ENCODE measurements around the gene NGEF.
"Not testable (repeated sequence)": the region's sequence is repeated elsewhere in the genome, so short reads cannot be mapped to it uniquely, and the experiment has no call there.

Gene NGEF

DNA sequence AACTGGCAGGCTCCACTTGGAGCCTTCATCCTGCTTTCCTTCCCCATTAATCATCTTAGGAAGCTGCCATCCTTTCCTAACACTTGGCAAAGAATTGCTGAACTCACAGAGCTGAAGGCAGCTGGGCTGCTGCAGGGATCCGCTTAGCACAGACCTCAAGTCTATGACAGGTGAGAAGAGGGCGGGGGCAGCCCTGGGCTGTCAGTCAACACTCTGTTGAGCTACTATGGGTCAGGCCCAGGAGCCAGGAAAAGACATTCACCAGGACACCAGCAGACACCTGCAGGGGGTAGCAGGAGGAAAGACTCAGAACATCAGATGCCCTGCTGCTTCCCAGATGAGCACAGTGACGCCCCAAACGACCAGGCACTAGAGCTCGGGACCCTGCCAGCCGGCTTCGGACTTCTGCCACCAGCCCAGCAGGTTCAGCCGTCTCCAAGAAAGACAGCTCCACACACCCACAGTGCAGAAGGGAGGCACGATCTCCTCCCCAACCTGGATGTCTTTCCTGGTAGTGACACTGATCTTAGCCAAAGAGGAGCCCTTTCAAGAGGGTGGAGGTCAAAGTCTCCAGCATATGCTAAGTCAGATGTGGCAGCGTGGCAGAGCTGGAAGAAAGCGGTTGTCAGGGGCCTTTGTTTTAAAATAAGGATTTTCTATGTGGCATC lies 87.8 kb downstream of the NGEF start:
- H3K9me3 ChIP-seq (ENCODE audit: control insufficient read depth in 5 of 5, low read length in 5 of 5) = peaks cover 2 to 6% (median 5%) of the 10 kb centered on the region in 5 donors
- peaks cover 29 to 44% (median 36%) of the 10 kb centered on the region in 5 donors for H3K27me3 ChIP-seq (ENCODE audit: control insufficient read depth in 5 of 5, insufficient read depth in 4 of 5, low read length in 5 of 5)

GRCh38 chr2:232924433-232924832 lies 88.6 kb downstream of the NGEF start:
- peaks cover 28 to 51% (median 39%) of the 10 kb centered on the region in 5 donors for H3K27me3 ChIP-seq (ENCODE audit: control insufficient read depth in 5 of 5, insufficient read depth in 4 of 5, low read length in 5 of 5)
- H3K36me3 ChIP-seq (ENCODE audit: control insufficient read depth in 5 of 5, insufficient read depth in 5 of 5, low read length in 5 of 5) = no peaks in the 10 kb centered on the region
- H3K9ac ChIP-seq (ENCODE audit: low read length in 5 of 5) = no peak overlapping the region
- H3K27ac ChIP-seq (ENCODE audit: low read depth, low read length) = no peak overlapping the region
- peaks cover 0 to 16% (median 10%) of the 10 kb centered on the region in 5 donors for H3K4me1 ChIP-seq (ENCODE audit: control insufficient read depth in 5 of 5, insufficient read depth in 5 of 5, low read length in 5 of 5)
- H3K4me3 ChIP-seq (ENCODE audit: low read depth in 1 of 5, low read length in 5 of 5) = no peak overlapping the region
- peaks cover 2 to 6% (median 5%) of the 10 kb centered on the region in 5 donors for H3K9me3 ChIP-seq (ENCODE audit: control insufficient read depth in 5 of 5, low read length in 5 of 5)

More for the DNA sequence above, 87.8 kb downstream of the NGEF start:
- peaks cover 0 to 16% (median 10%) of the 10 kb centered on the region in 5 donors for H3K4me1 ChIP-seq (ENCODE audit: control insufficient read depth in 5 of 5, insufficient read depth in 5 of 5, low read length in 5 of 5)
- H3K27ac ChIP-seq (ENCODE audit: low read depth, low read length) = no peak overlapping the region
- no peak overlapping the region for H3K9ac ChIP-seq (ENCODE audit: low read length in 5 of 5)
- no peak overlapping the region for H3K4me3 ChIP-seq (ENCODE audit: low read depth in 1 of 5, low read length in 5 of 5)
- no peaks in the 10 kb centered on the region for H3K36me3 ChIP-seq (ENCODE audit: control insufficient read depth in 5 of 5, insufficient read depth in 5 of 5, low read length in 5 of 5)

DNA sequence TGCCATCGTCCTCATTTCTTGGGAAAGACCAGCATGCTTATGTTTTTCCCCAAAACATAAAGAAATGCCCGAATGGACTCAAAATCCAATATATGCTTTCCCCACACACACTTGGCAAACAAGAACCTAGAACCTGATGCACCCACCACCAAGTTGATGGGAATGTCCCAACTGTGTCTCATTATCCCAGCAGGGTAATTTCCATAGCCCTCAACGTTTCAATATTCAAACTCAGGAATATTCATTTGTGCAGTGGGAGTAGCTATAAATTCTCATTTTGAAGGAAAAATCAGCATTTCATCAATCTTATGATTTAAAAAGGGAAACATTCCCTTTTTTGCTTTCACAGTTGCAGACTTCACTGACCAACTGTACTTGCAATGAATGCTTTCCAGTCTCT lies 92.3 kb downstream of the NGEF start:
- H3K9me3 ChIP-seq (ENCODE audit: control insufficient read depth in 5 of 5, low read length in 5 of 5) = peaks cover 2 to 6% (median 5%) of the 10 kb centered on the region in 5 donors
- no peak overlapping the region for H3K27ac ChIP-seq (ENCODE audit: low read depth, low read length)
- no peaks in the 10 kb centered on the region for H3K4me1 ChIP-seq (ENCODE audit: control insufficient read depth in 5 of 5, insufficient read depth in 5 of 5, low read length in 5 of 5)
- no peaks in the 10 kb centered on the region for H3K36me3 ChIP-seq (ENCODE audit: control insufficient read depth in 5 of 5, insufficient read depth in 5 of 5, low read length in 5 of 5)
- no peak overlapping the region for H3K9ac ChIP-seq (ENCODE audit: low read length in 5 of 5)
- H3K27me3 ChIP-seq (ENCODE audit: control insufficient read depth in 5 of 5, insufficient read depth in 4 of 5, low read length in 5 of 5) = peaks cover 8 to 28% (median 14%) of the 10 kb centered on the region in 5 donors
- no peak overlapping the region for H3K4me3 ChIP-seq (ENCODE audit: low read depth in 1 of 5, low read length in 5 of 5)

DNA sequence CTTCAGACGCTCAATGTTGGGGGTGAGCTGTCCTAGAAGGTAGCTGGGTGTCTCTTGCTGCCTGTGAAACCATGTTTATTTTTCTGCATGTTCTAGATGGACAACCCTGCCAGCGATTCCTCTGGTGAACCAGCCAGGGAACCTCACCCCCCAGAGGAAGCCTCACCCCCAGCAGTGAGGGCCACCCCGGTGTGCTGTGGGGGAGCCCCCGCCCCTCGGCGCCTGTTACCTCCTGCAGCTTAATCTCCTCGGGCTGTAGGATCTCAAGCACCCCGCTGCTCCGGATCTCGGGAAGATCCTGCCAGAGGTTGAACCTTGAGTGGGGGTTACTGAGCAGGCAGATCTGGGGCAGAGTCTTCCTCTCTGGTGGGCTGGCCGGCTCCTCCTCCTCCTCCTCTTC lies 93.0 kb downstream of the NGEF start:
- no peaks in the 10 kb centered on the region for H3K4me1 ChIP-seq (ENCODE audit: control insufficient read depth in 5 of 5, insufficient read depth in 5 of 5, low read length in 5 of 5)
- H3K4me3 ChIP-seq (ENCODE audit: low read depth in 1 of 5, low read length in 5 of 5) = no peak overlapping the region
- peaks cover 6 to 22% (median 9%) of the 10 kb centered on the region in 5 donors for H3K27me3 ChIP-seq (ENCODE audit: control insufficient read depth in 5 of 5, insufficient read depth in 4 of 5, low read length in 5 of 5)
- H3K9ac ChIP-seq (ENCODE audit: low read length in 5 of 5) = no peak overlapping the region
- no peak overlapping the region for H3K27ac ChIP-seq (ENCODE audit: low read depth, low read length)
- H3K9me3 ChIP-seq (ENCODE audit: control insufficient read depth in 5 of 5, low read length in 5 of 5) = peaks cover 2 to 6% (median 5%) of the 10 kb centered on the region in 5 donors
- no peaks in the 10 kb centered on the region for H3K36me3 ChIP-seq (ENCODE audit: control insufficient read depth in 5 of 5, insufficient read depth in 5 of 5, low read length in 5 of 5)

- Histone ChIP-seq H3K27me3 (ENCODE audit: control insufficient read depth in 5 of 5, insufficient read depth in 4 of 5, low read length in 5 of 5) (peaks cover 3 to 25% (median 8%) of the 10 kb centered on the region in 5 donors), H3K27ac (ENCODE audit: low read depth, low read length) (no peak overlapping the region)
Observed at GRCh38 chr2:232919141-232919540, 93.9 kb downstream of the NGEF start.

DNA sequence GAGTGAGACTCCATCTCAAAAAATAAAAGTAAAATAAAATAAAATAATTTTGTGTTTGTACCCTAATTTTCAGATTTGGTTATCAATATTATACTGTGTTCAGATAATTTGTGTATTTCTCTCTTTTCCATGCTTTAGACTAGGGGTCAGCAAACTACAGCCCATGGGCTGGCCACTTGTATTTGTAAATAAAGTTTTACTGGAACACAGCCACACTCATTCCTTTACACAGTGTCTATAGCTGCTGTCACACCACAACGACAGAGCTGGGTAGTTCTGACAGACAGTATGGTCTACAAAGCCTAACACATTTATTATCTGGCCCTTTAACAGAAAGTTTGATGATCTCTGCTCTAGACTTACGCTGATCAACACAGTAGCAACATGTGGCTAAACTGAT lies 99.2 kb downstream of the NGEF start:
- H3K36me3 ChIP-seq (ENCODE audit: control insufficient read depth in 5 of 5, insufficient read depth in 5 of 5, low read length in 5 of 5) = no peaks in the 10 kb centered on the region
- H3K27ac ChIP-seq (ENCODE audit: low read depth, low read length) = no peak overlapping the region
- H3K27me3 ChIP-seq (ENCODE audit: control insufficient read depth in 5 of 5, insufficient read depth in 4 of 5, low read length in 5 of 5) = peaks cover 0 to 9% (median 4%) of the 10 kb centered on the region in 5 donors
- peaks cover 0 to 15% (median 6%) of the 10 kb centered on the region in 5 donors for H3K9me3 ChIP-seq (ENCODE audit: control insufficient read depth in 5 of 5, low read length in 5 of 5)
- no peak overlapping the region for H3K4me3 ChIP-seq (ENCODE audit: low read depth in 1 of 5, low read length in 5 of 5)
- no peaks in the 10 kb centered on the region for H3K4me1 ChIP-seq (ENCODE audit: control insufficient read depth in 5 of 5, insufficient read depth in 5 of 5, low read length in 5 of 5)
- no peak overlapping the region for H3K9ac ChIP-seq (ENCODE audit: low read length in 5 of 5)

More at GRCh38 chr2:232919141-232919540, 93.9 kb downstream of the NGEF start:
- H3K4me3 ChIP-seq (ENCODE audit: low read depth in 1 of 5, low read length in 5 of 5) = no peak overlapping the region
- H3K4me1 ChIP-seq (ENCODE audit: control insufficient read depth in 5 of 5, insufficient read depth in 5 of 5, low read length in 5 of 5) = no peaks in the 10 kb centered on the region
- no peaks in the 10 kb centered on the region for H3K36me3 ChIP-seq (ENCODE audit: control insufficient read depth in 5 of 5, insufficient read depth in 5 of 5, low read length in 5 of 5)
- H3K9ac ChIP-seq (ENCODE audit: low read length in 5 of 5) = no peak overlapping the region
- peaks cover 0 to 2% (median under 1%) of the 10 kb centered on the region in 5 donors for H3K9me3 ChIP-seq (ENCODE audit: control insufficient read depth in 5 of 5, low read length in 5 of 5)

- Histone ChIP-seq H3K27ac (ENCODE audit: low read depth, low read length) (no peak overlapping the region), H3K4me3 (ENCODE audit: low read depth in 1 of 5, low read length in 5 of 5) (no peak overlapping the region), H3K9me3 (ENCODE audit: control insufficient read depth in 5 of 5, low read length in 5 of 5) (peaks cover 0 to 15% (median 6%) of the 10 kb centered on the region in 5 donors), H3K9ac (ENCODE audit: low read length in 5 of 5) (no peak overlapping the region), H3K27me3 (ENCODE audit: control insufficient read depth in 5 of 5, insufficient read depth in 4 of 5, low read length in 5 of 5) (peaks cover 0 to 7% (median 4%) of the 10 kb centered on the region in 5 donors), H3K36me3 (ENCODE audit: control insufficient read depth in 5 of 5, insufficient read depth in 5 of 5, low read length in 5 of 5) (no peaks in the 10 kb centered on the region), H3K4me1 (ENCODE audit: control insufficient read depth in 5 of 5, insufficient read depth in 5 of 5, low read length in 5 of 5) (no peaks in the 10 kb centered on the region)
Observed at GRCh38 chr2:232911712-232912277, 101.3 kb downstream of the NGEF start.

- H3K27me3 ChIP-seq (ENCODE audit: control insufficient read depth in 5 of 5, insufficient read depth in 4 of 5, low read length in 5 of 5) = peaks cover 0 to 3% (median 0%) of the 10 kb centered on the region in 5 donors
- H3K27ac ChIP-seq (ENCODE audit: low read depth, low read length) = no peak overlapping the region
- H3K9ac ChIP-seq (ENCODE audit: low read length in 5 of 5) = no peak overlapping the region
- H3K4me3 ChIP-seq (ENCODE audit: low read depth in 1 of 5, low read length in 5 of 5) = no peak overlapping the region
- H3K4me1 ChIP-seq (ENCODE audit: control insufficient read depth in 5 of 5, insufficient read depth in 5 of 5, low read length in 5 of 5) = no peaks in the 10 kb centered on the region
- peaks cover 0 to 15% (median 6%) of the 10 kb centered on the region in 5 donors for H3K9me3 ChIP-seq (ENCODE audit: control insufficient read depth in 5 of 5, low read length in 5 of 5)
- H3K36me3 ChIP-seq (ENCODE audit: control insufficient read depth in 5 of 5, insufficient read depth in 5 of 5, low read length in 5 of 5) = no peaks in the 10 kb centered on the region
Observed at GRCh38 chr2:232910376-232910775, 102.7 kb downstream of the NGEF start.

DNA sequence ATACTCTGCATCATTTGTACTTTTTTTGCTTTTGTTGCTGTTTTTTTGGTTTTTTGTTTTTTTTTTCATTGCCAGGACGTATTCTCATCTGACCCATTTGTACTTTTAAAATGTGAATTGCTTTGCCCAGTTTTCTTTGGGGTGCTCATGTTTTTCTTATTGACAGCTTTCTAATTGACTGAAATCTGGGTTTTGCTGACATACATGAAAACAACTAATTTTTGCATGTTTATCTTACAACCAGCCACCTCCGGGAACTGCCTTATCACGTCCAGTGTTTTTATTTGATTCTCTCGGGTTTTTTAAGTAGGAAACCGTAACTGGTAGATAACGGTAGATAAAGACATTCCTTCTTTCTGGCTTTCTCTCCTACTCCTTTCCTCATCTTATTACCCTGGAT lies 104.4 kb downstream of the NGEF start:
- H3K9me3 ChIP-seq (ENCODE audit: control insufficient read depth in 5 of 5, low read length in 5 of 5) = peaks cover 0 to 15% (median 6%) of the 10 kb centered on the region in 5 donors
- no peak overlapping the region for H3K4me3 ChIP-seq (ENCODE audit: low read depth in 1 of 5, low read length in 5 of 5)
- no peaks in the 10 kb centered on the region for H3K36me3 ChIP-seq (ENCODE audit: control insufficient read depth in 5 of 5, insufficient read depth in 5 of 5, low read length in 5 of 5)
- peaks cover 0 to 2% (median 0%) of the 10 kb centered on the region in 5 donors for H3K27me3 ChIP-seq (ENCODE audit: control insufficient read depth in 5 of 5, insufficient read depth in 4 of 5, low read length in 5 of 5)
- no peaks in the 10 kb centered on the region for H3K4me1 ChIP-seq (ENCODE audit: control insufficient read depth in 5 of 5, insufficient read depth in 5 of 5, low read length in 5 of 5)
- H3K27ac ChIP-seq (ENCODE audit: low read depth, low read length) = no peak overlapping the region
- no peak overlapping the region for H3K9ac ChIP-seq (ENCODE audit: low read length in 5 of 5)

DNA sequence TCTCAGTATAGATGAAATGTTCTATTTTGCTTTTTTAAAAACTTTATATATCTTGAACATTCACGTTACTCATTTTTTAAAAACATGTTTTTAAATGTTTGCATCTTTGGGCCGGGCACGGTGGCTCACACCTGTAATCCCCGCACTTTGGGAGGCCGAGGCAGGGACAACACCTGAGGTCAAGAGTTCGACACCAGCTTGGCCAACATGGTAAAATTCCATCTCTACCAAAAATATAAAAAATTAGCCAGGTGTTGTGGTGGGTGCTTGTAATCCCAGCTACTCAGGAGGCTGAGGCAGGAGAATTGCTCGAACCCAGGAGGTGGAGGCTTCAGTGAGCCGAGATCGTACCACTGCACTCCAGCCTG lies 105.4 kb downstream of the NGEF start:
- not testable (repeated sequence) for H3K9ac ChIP-seq (ENCODE audit: low read length in 5 of 5); H3K27ac ChIP-seq (ENCODE audit: low read depth, low read length); H3K4me3 ChIP-seq (ENCODE audit: low read depth in 1 of 5, low read length in 5 of 5); H3K27me3 ChIP-seq (ENCODE audit: control insufficient read depth in 5 of 5, insufficient read depth in 4 of 5, low read length in 5 of 5); H3K36me3 ChIP-seq (ENCODE audit: control insufficient read depth in 5 of 5, insufficient read depth in 5 of 5, low read length in 5 of 5); H3K4me1 ChIP-seq (ENCODE audit: control insufficient read depth in 5 of 5, insufficient read depth in 5 of 5, low read length in 5 of 5)
- peaks cover 0 to 15% (median 6%) of the 10 kb centered on the region in 5 donors for H3K9me3 ChIP-seq (ENCODE audit: control insufficient read depth in 5 of 5, low read length in 5 of 5)
